GM12872 (cell line): ENCODE data around the gene CLHC1.

Experiments used
- TF ChIP-seq, protein P1 (sequence below): IDR thresholded peaks from 3 replicates; pipeline ENCODE4 v1.5.1; 2011; ENCODE audit warnings: low read depth, mild to moderate bottlenecking, low read length, moderate library complexity; ENCODE audit not compliant: insufficient read depth

CLHC1 gene

DNA sequence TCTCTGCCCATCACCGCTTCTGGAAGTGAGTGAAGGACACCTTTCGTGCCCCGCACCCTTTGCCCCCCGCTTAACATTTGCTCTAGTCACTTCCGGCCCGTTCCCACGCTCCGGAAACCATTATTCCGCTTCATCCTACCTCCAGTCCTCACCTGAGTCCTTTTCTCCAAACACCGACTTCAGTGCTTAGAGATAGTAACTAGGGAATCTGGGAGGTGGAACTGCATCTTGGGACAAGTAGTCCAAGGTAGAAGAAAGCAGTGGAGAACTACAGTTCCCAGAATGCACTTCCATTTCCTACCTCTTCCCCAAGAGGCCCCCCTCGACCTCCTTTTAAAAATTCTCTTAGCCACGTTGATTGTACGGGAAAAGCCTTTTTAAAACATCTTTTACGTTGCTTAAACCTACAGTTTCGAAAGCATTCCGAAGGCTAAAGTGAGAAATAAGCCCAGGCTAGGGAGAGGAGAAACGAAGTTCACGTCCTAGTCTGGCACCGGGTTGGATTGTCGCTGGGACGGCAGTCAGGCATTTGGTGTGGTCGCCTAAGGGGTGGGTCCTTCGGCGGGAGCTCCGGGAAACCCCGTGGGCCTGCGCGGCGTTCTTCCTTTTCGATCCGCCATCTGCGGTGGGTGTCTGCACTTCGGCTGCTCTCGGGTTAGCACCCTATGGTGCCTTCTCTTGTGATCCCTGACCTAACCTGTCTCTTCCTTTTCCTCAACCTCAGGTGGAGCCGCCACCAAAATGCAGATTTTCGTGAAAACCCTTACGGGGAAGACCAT is at the start of gene CLHC1, which contains the start of gene RPS27A:
Gene CLHC1, minus strand, starts transcription at position 210 of the 779 bp plus-strand sequence. CDS start 9,882 bp downstream, outside the sequence.
Gene RPS27A, plus strand, starts transcription at position 605 of the 779 bp plus-strand sequence. Its CDS starts 137 bp downstream, at position 742.
- TF ChIP-seq, protein P1, sequence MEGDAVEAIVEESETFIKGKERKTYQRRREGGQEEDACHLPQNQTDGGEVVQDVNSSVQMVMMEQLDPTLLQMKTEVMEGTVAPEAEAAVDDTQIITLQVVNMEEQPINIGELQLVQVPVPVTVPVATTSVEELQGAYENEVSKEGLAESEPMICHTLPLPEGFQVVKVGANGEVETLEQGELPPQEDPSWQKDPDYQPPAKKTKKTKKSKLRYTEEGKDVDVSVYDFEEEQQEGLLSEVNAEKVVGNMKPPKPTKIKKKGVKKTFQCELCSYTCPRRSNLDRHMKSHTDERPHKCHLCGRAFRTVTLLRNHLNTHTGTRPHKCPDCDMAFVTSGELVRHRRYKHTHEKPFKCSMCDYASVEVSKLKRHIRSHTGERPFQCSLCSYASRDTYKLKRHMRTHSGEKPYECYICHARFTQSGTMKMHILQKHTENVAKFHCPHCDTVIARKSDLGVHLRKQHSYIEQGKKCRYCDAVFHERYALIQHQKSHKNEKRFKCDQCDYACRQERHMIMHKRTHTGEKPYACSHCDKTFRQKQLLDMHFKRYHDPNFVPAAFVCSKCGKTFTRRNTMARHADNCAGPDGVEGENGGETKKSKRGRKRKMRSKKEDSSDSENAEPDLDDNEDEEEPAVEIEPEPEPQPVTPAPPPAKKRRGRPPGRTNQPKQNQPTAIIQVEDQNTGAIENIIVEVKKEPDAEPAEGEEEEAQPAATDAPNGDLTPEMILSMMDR: no peak

DNA sequence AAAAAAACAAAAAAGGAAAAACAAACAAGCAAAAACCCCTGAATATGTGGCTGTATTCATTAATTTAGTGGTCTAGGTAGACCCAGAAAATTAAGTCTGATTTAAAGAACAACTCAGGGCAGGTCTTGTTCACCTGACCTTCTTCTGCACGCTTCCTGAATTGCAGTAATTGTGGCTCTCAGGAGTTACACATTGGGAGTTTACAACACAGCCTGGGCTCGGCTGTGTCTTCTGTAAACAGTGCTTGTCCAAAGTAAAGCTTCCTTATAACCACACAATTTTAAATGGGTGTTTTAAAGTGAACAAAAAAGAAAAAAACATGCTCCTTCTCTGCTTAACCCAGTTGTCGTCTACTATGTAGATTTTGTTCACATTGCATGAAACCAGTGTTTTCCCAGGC is 45.2 kb upstream of the CLHC1 start:
- TF ChIP-seq, protein P1: no peak

DNA sequence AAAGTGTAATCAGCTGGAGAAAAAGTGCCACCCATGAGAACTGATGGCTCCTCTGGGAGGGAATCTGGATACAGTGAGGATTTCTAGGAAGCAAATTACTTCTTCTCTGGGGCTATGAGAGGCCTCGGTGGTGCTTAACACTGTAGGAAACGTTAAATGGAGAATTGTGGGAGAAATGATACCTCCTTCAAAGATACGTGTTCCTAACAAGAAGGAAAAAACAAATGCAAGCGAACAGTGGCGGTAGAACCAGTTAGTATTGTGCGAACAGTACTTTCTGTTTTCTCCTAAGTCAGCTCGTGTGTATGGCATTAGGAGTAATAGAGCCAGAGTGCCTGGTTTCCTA is 37.5 kb upstream of the CLHC1 start:
- TF ChIP-seq, protein P1: no peak

DNA sequence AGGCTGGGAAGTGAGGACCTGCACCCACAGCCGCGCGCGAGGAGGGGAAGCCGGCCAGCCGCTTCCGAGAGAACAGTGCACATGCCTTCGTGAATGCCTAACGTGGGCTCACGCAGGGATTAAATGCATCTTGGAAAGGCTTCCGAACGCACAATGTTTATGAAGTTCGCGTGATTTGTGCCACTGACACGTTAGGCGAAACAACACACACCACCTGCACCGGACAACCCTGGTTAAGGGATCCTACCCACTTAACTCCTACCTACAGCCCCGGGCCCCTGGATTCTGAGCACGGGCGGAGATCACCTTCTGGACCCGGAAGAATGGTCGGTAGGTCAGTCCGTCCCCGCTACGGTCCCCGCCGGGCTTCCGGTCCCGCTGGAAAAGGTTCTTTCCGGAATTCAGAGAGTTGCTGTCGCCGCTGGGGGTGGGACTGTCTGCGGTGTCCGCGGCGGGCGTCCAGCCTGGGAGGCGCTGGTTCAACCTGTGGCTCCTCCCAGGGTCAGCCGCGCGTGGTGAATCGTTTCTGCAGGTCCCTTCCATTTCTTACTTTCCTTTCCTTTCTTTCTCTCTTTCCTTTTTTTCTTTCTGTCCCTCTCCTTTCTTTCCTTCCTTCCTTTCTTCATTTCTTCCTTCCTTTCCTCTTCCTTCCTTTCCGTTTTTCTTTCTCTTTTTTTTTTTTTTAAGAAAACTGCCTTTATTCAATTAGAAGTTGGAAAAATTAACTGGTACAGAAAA is 37.0 kb upstream of the CLHC1 start, which contains the start of gene MTIF2:
Gene MTIF2, minus strand, starts transcription at position 325 of the 738 bp plus-strand sequence. CDS start 5,373 bp downstream, outside the sequence.
- TF ChIP-seq, protein P1: 0 out of 3 replicates have a peak, but pooled peaks have one; percentile 25

DNA sequence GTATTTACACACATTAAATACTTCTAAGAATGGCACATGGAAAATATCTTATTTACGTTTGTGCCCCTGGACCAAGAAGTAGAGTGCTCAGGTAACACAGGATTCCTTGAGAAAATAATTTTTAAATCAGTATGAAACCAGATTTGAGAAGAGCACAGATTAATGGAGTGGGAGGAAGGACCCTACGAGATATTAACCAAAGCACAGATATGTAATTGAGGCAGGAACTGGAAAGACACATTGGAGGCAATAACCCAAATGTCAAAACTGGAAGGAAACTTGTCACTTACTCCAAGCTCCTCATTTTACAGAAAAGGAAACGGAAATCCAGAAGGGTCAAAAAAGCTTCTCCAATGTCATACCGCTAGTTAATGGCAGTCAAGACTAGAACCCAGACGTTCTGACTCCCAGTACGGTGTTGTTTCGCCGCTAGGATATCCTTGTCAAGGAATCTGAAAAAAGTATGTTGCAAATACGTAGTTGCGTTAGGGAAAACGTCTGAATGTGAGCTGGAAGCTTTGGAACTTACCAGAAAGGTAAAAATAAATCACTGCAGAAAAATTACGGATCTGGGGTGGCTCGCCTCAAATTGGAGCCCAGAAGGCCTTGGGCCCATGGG is 36.3 kb upstream of the CLHC1 start:
- TF ChIP-seq, protein P1: peak; percentile 13; the same call in 1 of the 3 replicates

DNA sequence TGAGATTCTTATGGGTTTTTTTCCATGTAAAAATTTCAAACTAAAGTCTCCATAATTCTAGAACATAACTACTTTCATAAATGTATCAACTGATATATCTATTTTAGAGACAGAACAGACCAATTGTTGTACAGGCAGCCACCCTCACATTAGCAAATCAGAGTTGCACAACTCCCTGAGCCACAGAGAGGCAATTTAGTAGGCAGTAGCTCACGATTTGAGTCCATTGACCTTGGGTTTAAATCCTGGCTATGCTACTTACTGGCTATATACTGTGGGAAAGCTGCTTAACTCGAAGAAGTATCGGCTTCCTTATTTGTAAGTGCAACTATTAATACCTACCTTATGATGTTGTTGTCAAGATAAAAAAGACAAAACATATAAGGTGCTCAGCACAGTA is 20.7 kb upstream of the CLHC1 start:
- TF ChIP-seq, protein P1: no peak

DNA sequence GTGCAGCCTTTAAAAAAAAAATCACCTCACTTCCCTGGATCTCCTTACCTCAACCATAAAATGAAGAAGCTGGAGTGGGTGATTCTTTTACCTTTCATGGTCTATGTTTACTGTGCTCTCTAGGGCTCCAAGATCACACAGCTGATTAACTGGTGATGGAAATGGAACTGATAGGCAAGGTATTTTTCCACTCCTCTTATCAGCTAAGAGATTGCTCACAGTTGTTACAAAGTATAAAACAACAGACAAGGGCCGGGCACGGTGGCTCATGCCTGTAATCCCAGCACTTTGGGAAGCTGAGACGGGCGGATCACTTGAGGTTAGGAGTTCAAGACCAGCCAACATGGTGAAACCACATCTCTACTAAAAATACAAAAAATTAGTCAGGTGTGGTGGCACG is 14.9 kb upstream of the CLHC1 start:
- TF ChIP-seq, protein P1: no peak
